T-helper 1 cell (primary cell): Measurements from ENCODE around the gene SLC28A3.

Experiments
- DNase-seq, 5 donors: peaks; one replicate each; pipeline ENCODE4 v3.0.0-alpha.2; 2012 to 2020

The SLC28A3 gene

GRCh38 chr9:84297162-84297821 is 43.3 kb downstream of the SLC28A3 start:
- DNase-seq: no peak

GRCh38 chr9:84296146-84296843 is 44.3 kb downstream of the SLC28A3 start:
- peak in 1 of 5 donors; percentile 68 for DNase-seq

GRCh38 chr9:84294241-84294950 is 46.2 kb downstream of the SLC28A3 start:
- DNase-seq: peak in 1 of 5 donors; percentile 41

GRCh38 chr9:84293001-84293798 is 47.4 kb downstream of the SLC28A3 start:
- peak in 1 of 5 donors; percentile 68 for DNase-seq

- DNase-seq: no peak
Measured at GRCh38 chr9:84285381-84285780, 55.2 kb downstream of the SLC28A3 start.

GRCh38 chr9:84283946-84284345 is 56.6 kb downstream of the SLC28A3 start:
- DNase-seq: no peak

GRCh38 chr9:84278130-84278529 is 62.4 kb downstream of the SLC28A3 start:
- DNase-seq: no peak

GRCh38 chr9:84277646-84278045 is 62.9 kb downstream of the SLC28A3 start:
- no peak for DNase-seq

- DNase-seq: no peak
Measured at GRCh38 chr9:84276741-84277140, 63.8 kb downstream of the SLC28A3 start.

- no peak for DNase-seq
Measured at GRCh38 chr9:84271921-84272556, 68.5 kb downstream of the SLC28A3 start.

GRCh38 chr9:84271531-84271900 is 69.0 kb downstream of the SLC28A3 start:
- DNase-seq: peak in 2 of 5 donors; percentile 12 to 61

- no peak for DNase-seq
Measured at GRCh38 chr9:84270847-84271530, 69.6 kb downstream of the SLC28A3 start.

GRCh38 chr9:84266087-84266561 is 74.4 kb downstream of the SLC28A3 start:
- peak in 1 of 5 donors; percentile 17 for DNase-seq

GRCh38 chr9:84264307-84265029 is 76.1 kb downstream of the SLC28A3 start:
- DNase-seq: no peak

GRCh38 chr9:84261070-84261746 is 79.3 kb downstream of the SLC28A3 start:
- DNase-seq: peak in 4 of 5 donors; percentile 18 to 49 (median 32)

- DNase-seq: no peak
Measured at GRCh38 chr9:84258371-84258770, 82.2 kb downstream of the SLC28A3 start.

GRCh38 chr9:84255696-84256095 is 84.9 kb downstream of the SLC28A3 start:
- no peak for DNase-seq

- no peak for DNase-seq
Measured at GRCh38 chr9:84254972-84255371, 85.6 kb downstream of the SLC28A3 start.

GRCh38 chr9:84251921-84252320 is 88.6 kb downstream of the SLC28A3 start:
- DNase-seq: no peak

- no peak for DNase-seq
Measured at GRCh38 chr9:84241817-84242373, 98.7 kb downstream of the SLC28A3 start.
